Karpas-422 (cell line): ENCODE results near the gene SMAD1. TPM values are rescaled to one million over a fixed set of nuclear protein-coding genes. Genes with fewer than 3 reads are reported as not detected.

Experiments
- DNase-seq: peaks from one replicate; pipeline ENCODE4 v3.0.0-alpha.2; 2015
- H2AFZ ChIP-seq: fragments of 200-600 bp; sonication (generic); 2 replicates; pipeline ENCODE4 v1.6.1; 2014; ENCODE audit warnings: antibody characterized with exemption, low read length, mixed read lengths
- H3K27ac ChIP-seq: fragments of 200-600 bp; sonication (generic); 2 replicates; pipeline ENCODE4 v1.5.1; 2014; ENCODE audit warnings: mild to moderate bottlenecking, low read length, moderate library complexity
- H3K27me3 ChIP-seq: fragments of 200-600 bp; sonication (generic); 2 replicates; pipeline ENCODE4 v1.6.1; 2014; ENCODE audit warnings: low read length, mixed read lengths
- H3K36me3 ChIP-seq: fragments of 200-600 bp; sonication (generic); 2 replicates; pipeline ENCODE4 v1.6.1; 2014; ENCODE audit warnings: low read length, mixed read lengths; ENCODE audit not compliant: insufficient read depth
- H3K4me1 ChIP-seq: fragments of 200-600 bp; sonication (generic); 2 replicates; pipeline ENCODE4 v1.6.1; 2014; ENCODE audit warnings: mild to moderate bottlenecking, low read length, mixed read lengths
- H3K4me2 ChIP-seq: fragments of 200-600 bp; sonication (generic); 2 replicates; pipeline ENCODE4 v1.6.1; 2014; ENCODE audit warnings: low read length, low read depth, mild to moderate bottlenecking; ENCODE audit not compliant: poor library complexity, severe bottlenecking
- H3K4me3 ChIP-seq: fragments of 200-600 bp; sonication (generic); 2 replicates; pipeline ENCODE4 v1.5.1; 2014; ENCODE audit warnings: mild to moderate bottlenecking, antibody characterized with exemption, low read length, mixed read lengths
- H3K79me2 ChIP-seq: fragments of 200-600 bp; sonication (generic); 2 replicates; pipeline ENCODE4 v1.6.1; 2014; ENCODE audit warnings: mild to moderate bottlenecking, low read length, mixed read lengths
- H3K9ac ChIP-seq: fragments of 200-600 bp; sonication (generic); 2 replicates; pipeline ENCODE4 v1.6.0; 2014; ENCODE audit warnings: low read length
- H3K9me2 ChIP-seq: fragments of 200-600 bp; sonication (generic), shearing (Covaris generic); replicated peaks from 2 replicates; pipeline ENCODE4 v1.6.0; 2014; ENCODE audit warnings: mild to moderate bottlenecking, low read length, moderate library complexity; ENCODE audit not compliant: insufficient read depth
- H3K9me3 ChIP-seq: fragments of 300-700, 200-600 bp; sonication (generic); 2 replicates; pipeline ENCODE4 v1.6.1; 2014; ENCODE audit warnings: low read length, mixed read lengths
- H4K20me1 ChIP-seq: fragments of 200-600 bp; sonication (generic); 2 replicates; pipeline ENCODE4 v1.6.1; 2014; ENCODE audit warnings: mild to moderate bottlenecking, antibody characterized with exemption, low read length, low read depth; ENCODE audit not compliant: insufficient read depth
- total RNA-seq: library from RNA; depleted of rRNA; stranded (reverse); fragments of >200 nt; shearing (Covaris generic); gene quantifications from 2 replicates; pipeline ENCODE4 v1.2.3, GENCODE V29; 2014; ENCODE audit warnings: low replicate concordance

SMAD1 gene
- total RNA-seq, 1 experiment from 2014 or later, result not detected

GRCh38 chr4:145446184-145446583, 35.5 kb upstream of the SMAD1 start:
- DNase-seq, result peak; percentile 29
- Histone ChIP-seq H3K4me1 (no peaks in the 10 kb centered on the region), H3K9ac (no peak overlapping the region), H3K9me3 (no peaks in the 10 kb centered on the region), H4K20me1 (no peaks in the 10 kb centered on the region), H3K4me3 (no peak overlapping the region), H3K9me2 (no peaks in the 10 kb centered on the region), H3K4me2 (no peak overlapping the region), H3K27me3 (no peaks in the 10 kb centered on the region), H2AFZ (no peak overlapping the region), H3K27ac (no peak overlapping the region), H3K36me3 (no peaks in the 10 kb centered on the region), H3K79me2 (no peaks in the 10 kb centered on the region)

DNA sequence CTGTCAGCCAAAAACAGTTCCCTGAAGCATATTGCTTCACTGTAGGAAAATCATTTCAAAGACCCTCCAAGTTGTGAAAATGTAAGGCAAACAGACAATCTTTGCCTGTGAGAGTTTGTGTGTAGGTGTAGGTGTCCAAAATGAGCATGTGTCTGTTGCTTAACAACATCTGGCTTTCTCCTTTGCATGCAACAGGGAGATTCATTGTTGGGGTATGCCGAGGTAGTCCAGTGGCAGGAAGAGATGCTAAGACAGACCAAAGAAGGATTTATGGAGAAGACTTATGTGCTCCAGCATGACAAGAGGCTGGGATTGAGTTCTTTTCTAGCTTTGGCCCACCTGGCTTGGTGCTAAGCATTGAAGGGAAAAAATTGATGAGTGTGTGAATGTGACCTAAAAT, 29.8 kb upstream of the SMAD1 start:
- H3K27ac ChIP-seq, result no peak overlapping the region
- no peak overlapping the region for H3K9ac ChIP-seq
- H3K9me3 ChIP-seq, result no peaks in the 10 kb centered on the region
- H3K4me2 ChIP-seq, result no peak overlapping the region
- no peaks in the 10 kb centered on the region for H3K36me3 ChIP-seq
- no peak overlapping the region for H2AFZ ChIP-seq
- no peak overlapping the region for H3K4me3 ChIP-seq
- DNase-seq, result no peak
- no peaks in the 10 kb centered on the region for H3K27me3 ChIP-seq
- H4K20me1 ChIP-seq, result no peaks in the 10 kb centered on the region
- no peaks in the 10 kb centered on the region for H3K9me2 ChIP-seq
- no peaks in the 10 kb centered on the region for H3K4me1 ChIP-seq
- H3K79me2 ChIP-seq, result no peaks in the 10 kb centered on the region

- Histone ChIP-seq H2AFZ (no peak overlapping the region), H3K4me2 (no peak overlapping the region), H3K36me3 (no peaks in the 10 kb centered on the region), H3K79me2 (no peaks in the 10 kb centered on the region), H3K9me3 (no peaks in the 10 kb centered on the region), H3K27me3 (no peaks in the 10 kb centered on the region), H3K27ac (no peak overlapping the region), H4K20me1 (no peaks in the 10 kb centered on the region), H3K9me2 (no peaks in the 10 kb centered on the region), H3K9ac (no peak overlapping the region), H3K4me1 (no peaks in the 10 kb centered on the region), H3K4me3 (no peak overlapping the region)
- DNase-seq, result peak; percentile 29
Observed at GRCh38 chr4:145452447-145453162, 29.0 kb upstream of the SMAD1 start.

DNA sequence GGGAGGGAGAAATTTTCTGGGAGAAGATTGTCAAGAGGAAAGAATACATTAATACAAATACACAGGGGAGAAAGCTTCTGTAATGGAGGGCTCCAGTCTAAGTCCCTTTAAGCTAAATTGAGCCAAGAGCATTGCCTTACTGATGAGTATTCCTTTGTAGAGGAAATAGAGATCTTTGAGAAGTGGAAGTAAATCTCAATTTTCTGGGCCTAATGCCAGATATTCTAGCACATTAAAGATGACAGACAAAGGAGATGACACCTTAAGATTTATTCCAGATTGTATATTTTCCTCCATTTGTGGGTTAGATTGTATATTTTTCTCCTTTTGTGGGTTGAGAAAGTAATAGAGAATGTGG, 28.5 kb upstream of the SMAD1 start:
- H3K9me3 ChIP-seq, result no peaks in the 10 kb centered on the region
- DNase-seq, result peak; percentile 17
- no peak overlapping the region for H2AFZ ChIP-seq
- no peak overlapping the region for H3K4me3 ChIP-seq
- H3K4me2 ChIP-seq, result no peak overlapping the region
- H4K20me1 ChIP-seq, result no peaks in the 10 kb centered on the region
- no peaks in the 10 kb centered on the region for H3K4me1 ChIP-seq
- no peak overlapping the region for H3K9ac ChIP-seq
- no peaks in the 10 kb centered on the region for H3K9me2 ChIP-seq
- H3K27me3 ChIP-seq, result no peaks in the 10 kb centered on the region
- H3K36me3 ChIP-seq, result no peaks in the 10 kb centered on the region
- H3K79me2 ChIP-seq, result no peaks in the 10 kb centered on the region
- H3K27ac ChIP-seq, result no peak overlapping the region

DNA sequence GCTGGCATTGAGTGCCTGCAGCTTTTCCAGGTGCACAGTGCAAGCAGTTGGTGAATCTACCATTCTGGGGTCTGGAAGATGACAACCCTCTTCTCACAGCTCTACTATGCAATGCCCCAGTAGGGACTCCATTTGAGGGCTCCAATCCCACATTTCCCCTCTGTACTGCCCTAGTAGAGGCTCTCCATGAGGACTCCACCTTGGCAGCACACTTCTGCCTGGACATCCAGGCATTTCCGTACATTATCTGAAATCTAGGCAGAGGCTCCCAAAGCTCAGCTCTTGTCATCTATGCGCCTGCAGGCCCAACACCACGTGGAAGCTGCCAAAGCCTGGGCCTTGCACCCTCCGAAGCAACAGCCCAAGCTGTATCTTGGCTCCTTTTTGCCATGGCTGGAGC, 8.4 kb upstream of the SMAD1 start:
- Histone ChIP-seq H3K9me2 (no peaks in the 10 kb centered on the region), H4K20me1 (no peaks in the 10 kb centered on the region), H3K9me3 (peaks cover 4% of the 10 kb centered on the region; the same call in 1 of the 2 replicates), H3K27me3 (no peaks in the 10 kb centered on the region), H3K4me2 (no peak overlapping the region), H3K27ac (no peak overlapping the region), H3K4me1 (no peaks in the 10 kb centered on the region), H3K36me3 (no peaks in the 10 kb centered on the region), H2AFZ (no peak overlapping the region), H3K9ac (no peak overlapping the region), H3K79me2 (no peaks in the 10 kb centered on the region), H3K4me3 (no peak overlapping the region)
- no peak for DNase-seq

DNA sequence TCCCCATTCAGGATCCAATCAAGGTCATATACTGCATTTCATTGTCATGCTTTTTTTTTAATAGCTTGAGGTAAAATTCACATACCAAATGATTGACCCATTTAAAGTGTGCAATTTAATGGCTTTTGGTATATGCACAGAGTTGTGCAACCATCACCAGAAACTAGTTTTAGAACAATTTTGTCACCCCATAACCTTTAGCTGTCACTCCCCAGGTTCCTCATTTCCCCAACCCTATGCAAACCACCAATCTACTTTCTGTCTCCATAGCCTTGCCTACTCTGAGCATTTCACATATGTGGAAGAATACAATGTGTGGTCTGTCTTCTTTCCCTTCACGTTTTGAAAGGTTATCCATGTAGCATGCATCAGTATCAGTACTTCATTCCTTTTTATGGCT, 1.4 kb upstream of the SMAD1 start:
- DNase-seq, result peak; percentile 78
- Histone ChIP-seq H3K36me3 (no peaks in the 10 kb centered on the region), H3K79me2 (no peaks in the 10 kb centered on the region), H3K9me2 (no peaks in the 10 kb centered on the region), H4K20me1 (no peaks in the 10 kb centered on the region), H3K27ac (no peak overlapping the region), H3K4me2 (no peak overlapping the region), H3K9me3 (no peaks in the 10 kb centered on the region), H3K4me3 (no peak overlapping the region), H3K9ac (no peak overlapping the region), H2AFZ (no peak overlapping the region), H3K4me1 (peaks cover 7% of the 10 kb centered on the region), H3K27me3 (no peaks in the 10 kb centered on the region)

GRCh38 chr4:145481942-145482208, 222 bp downstream of the SMAD1 start:
- Histone ChIP-seq H3K27me3 (no peaks in the 10 kb centered on the region), H3K9me2 (no peaks in the 10 kb centered on the region), H3K79me2 (no peaks in the 10 kb centered on the region), H3K36me3 (no peaks in the 10 kb centered on the region), H2AFZ (no peak overlapping the region), H3K9ac (no peak overlapping the region), H3K9me3 (no peaks in the 10 kb centered on the region), H3K4me1 (peaks cover 17% of the 10 kb centered on the region), H4K20me1 (no peaks in the 10 kb centered on the region), H3K4me2 (no peak overlapping the region), H3K4me3 (no peak overlapping the region), H3K27ac (no peak overlapping the region)
- no peak for DNase-seq

- no peaks in the 10 kb centered on the region for H3K36me3 ChIP-seq
- H3K9me2 ChIP-seq, result no peaks in the 10 kb centered on the region
- no peaks in the 10 kb centered on the region for H4K20me1 ChIP-seq
- no peaks in the 10 kb centered on the region for H3K9me3 ChIP-seq
- H3K27me3 ChIP-seq, result no peaks in the 10 kb centered on the region
- no peaks in the 10 kb centered on the region for H3K79me2 ChIP-seq
- DNase-seq, result no peak
- H3K4me2 ChIP-seq, result no peak overlapping the region
- peaks cover 22% of the 10 kb centered on the region for H3K4me1 ChIP-seq
- H3K27ac ChIP-seq, result no peak overlapping the region
- no peak overlapping the region for H2AFZ ChIP-seq
- H3K4me3 ChIP-seq, result no peak overlapping the region
- no peak overlapping the region for H3K9ac ChIP-seq
Observed at GRCh38 chr4:145482209-145483037, 770 bp downstream of the SMAD1 start.
